GM23338 (cell line): ENCODE measurements around the gene VCL. TPM values are rescaled to one million over a fixed set of nuclear protein-coding genes. Genes with fewer than 3 reads are reported as not detected.
"Not testable (repeated sequence)": the region's sequence is repeated elsewhere in the genome, so short reads cannot be mapped to it uniquely, and the experiment has no call there.

Source experiments
- ATAC-seq: fragments of 200-7000 bp; cut with Tn5 transposase; 3 replicates; pipeline ENCODE4 v1.9.1; 2020
- DNase-seq: peaks from one replicate; pipeline ENCODE4 v3.0.0-alpha.2; 2015; ENCODE audit warnings: low spot score
- H2AFZ ChIP-seq: fragments of 200-600 bp; sonication (generic); 2 replicates; pipeline ENCODE4 v1.8.0; 2016; ENCODE audit warnings: antibody characterized with exemption, mild to moderate bottlenecking, moderate library complexity
- H3F3A ChIP-seq: fragments of 200-600 bp; sonication (generic); replicated peaks from 2 replicates; pipeline ENCODE4 v1.8.0; 2017; ENCODE audit warnings: antibody characterized with exemption, mixed run types, low read depth
- H3K27ac ChIP-seq: fragments of 200-600 bp; sonication (generic); 2 replicates; pipeline ENCODE4 v1.6.1; 2016; ENCODE audit warnings: low read depth
- H3K27me3 ChIP-seq: fragments of 200-600 bp; sonication (generic); 2 replicates; pipeline ENCODE4 v1.8.0; 2016; ENCODE audit warnings: mild to moderate bottlenecking, mixed run types, moderate library complexity; ENCODE audit not compliant: insufficient read depth
- H3K36me3 ChIP-seq: fragments of 200-600 bp; sonication (generic); 2 replicates; pipeline ENCODE4 v1.8.0; 2016; ENCODE audit warnings: mild to moderate bottlenecking; ENCODE audit not compliant: insufficient read depth
- H3K4me1 ChIP-seq: fragments of 200-600 bp; sonication (generic); 2 replicates; pipeline ENCODE4 v1.8.0; 2016; ENCODE audit warnings: mild to moderate bottlenecking, moderate library complexity; ENCODE audit not compliant: insufficient read depth
- H3K4me2 ChIP-seq: fragments of 200-600 bp; sonication (generic); 2 replicates; pipeline ENCODE4 v1.7.1; 2017; ENCODE audit warnings: mixed run types
- H3K4me3 ChIP-seq: fragments of 200-600 bp; sonication (generic); 2 replicates; pipeline ENCODE4 v1.6.1; 2016; ENCODE audit warnings: mixed run types
- H3K79me2 ChIP-seq: fragments of 200-600 bp; sonication (generic); replicated peaks from 2 replicates; pipeline ENCODE4 v1.8.0; 2017; ENCODE audit warnings: mild to moderate bottlenecking; ENCODE audit not compliant: insufficient read depth
- H3K9me2 ChIP-seq: fragments of 200-600 bp; sonication (generic); 2 replicates; pipeline ENCODE4 v1.8.0; 2017; ENCODE audit not compliant: insufficient read depth
- H4K20me1 ChIP-seq: fragments of 200-600 bp; sonication (generic); replicated peaks from 2 replicates; pipeline ENCODE4 v1.8.0; 2017; ENCODE audit warnings: mild to moderate bottlenecking; ENCODE audit not compliant: insufficient read depth
- H3K27ac Mint-ChIP-seq: 2 replicates; pipeline ENCODE4 v1.8.0; 2020; ENCODE audit warnings: inconsistent platforms, mild to moderate bottlenecking, moderate library complexity, mixed read lengths
- H3K27me3 Mint-ChIP-seq: 3 replicates; pipeline ENCODE4 v1.8.0; 2022; ENCODE audit warnings: low read depth, mild to moderate bottlenecking, moderate library complexity, mixed read lengths, inconsistent platforms; ENCODE audit not compliant: insufficient read depth, poor library complexity
- H3K36me3 Mint-ChIP-seq: 3 replicates; pipeline ENCODE4 v1.8.0; 2021; ENCODE audit warnings: low read depth, mild to moderate bottlenecking, inconsistent platforms, moderate library complexity, mixed read lengths
- H3K4me1 Mint-ChIP-seq: 3 replicates; pipeline ENCODE4 v1.8.0; 2020; ENCODE audit warnings: mild to moderate bottlenecking, inconsistent platforms, mixed read lengths
- H3K4me3 Mint-ChIP-seq: 3 replicates; pipeline ENCODE4 v1.8.0; 2021; ENCODE audit warnings: moderate library complexity, mild to moderate bottlenecking, inconsistent platforms, mixed read lengths
- H3K9me3 Mint-ChIP-seq: 3 replicates; pipeline ENCODE4 v1.8.0; 2020; ENCODE audit warnings: moderate library complexity, mild to moderate bottlenecking, inconsistent platforms, mixed read lengths
- EZH2 ChIP-seq: fragments of 200-600 bp; sonication (generic); IDR thresholded peaks from one replicate; pipeline ENCODE4 v1.8.0; 2017; ENCODE audit warnings: antibody characterized with exemption, mild to moderate bottlenecking, low read depth; ENCODE audit not compliant: unreplicated experiment
- EZH2phosphoT487 ChIP-seq: fragments of 200-600 bp; sonication (generic); IDR thresholded peaks from one replicate; pipeline ENCODE4 v1.8.1; 2018; ENCODE audit warnings: antibody characterized with exemption; ENCODE audit not compliant: unreplicated experiment
- JUNB ChIP-seq: IDR thresholded peaks from one replicate; pipeline ENCODE4 v1.6.1; 2016; ENCODE audit warnings: antibody characterized with exemption; ENCODE audit not compliant: unreplicated experiment
- POLR2AphosphoS5 ChIP-seq: IDR thresholded peaks from 2 replicates; pipeline ENCODE4 v1.6.1; 2016; ENCODE audit warnings: antibody characterized with exemption, low read depth
- ZNF114 ChIP-seq: fragments of 250-450 bp; sonication (Bioruptor Pico); IDR thresholded peaks from 2 replicates; pipeline ENCODE4 v1.5.0; 2020; ENCODE audit warnings: mild to moderate bottlenecking, moderate library complexity
- polyA plus RNA-seq: library from polyadenylated mRNA; unstranded; fragments of >200 nt; fragmentation: Nextera tagmentation; extraction: Ambion mirVana; gene quantifications from 2 replicates; pipeline ENCODE4 v1.2.1, GENCODE V29; 2016
- total RNA-seq: library from RNA; depleted of rRNA; stranded (reverse); fragments of >200 nt; shearing (Covaris generic); gene quantifications from 2 replicates; pipeline ENCODE4 v1.2.3, GENCODE V29; 2014
- TF ChIP-seq, protein P1 (sequence below), 2 experiments: fragments of 200-600 bp in 1 of 2; sonication (generic) in 1 of 2; conservative IDR thresholded peaks; 2 replicates each; pipeline versions ENCODE4 v1.5.1 to v1.6.1; 2016 to 2017; ENCODE audit warnings: antibody characterized with exemption in 2 of 2, low read depth in 2 of 2, mild to moderate bottlenecking in 2 of 2, moderate library complexity in 1 of 2
- TF ChIP-seq, protein P2 (sequence below): fragments of 250-450 bp; sonication (Bioruptor Pico); IDR thresholded peaks from 2 replicates; pipeline ENCODE4 v1.5.0; 2020; ENCODE audit warnings: mild to moderate bottlenecking, moderate library complexity
- TF ChIP-seq, protein P3 (sequence below): IDR thresholded peaks from 2 replicates; pipeline ENCODE4 v1.6.1; 2016; ENCODE audit warnings: antibody characterized with exemption

VCL gene
- total and polyA plus RNA-seq, 2 experiments from 2014 or later, result 60.7 to 254 TPM

DNA sequence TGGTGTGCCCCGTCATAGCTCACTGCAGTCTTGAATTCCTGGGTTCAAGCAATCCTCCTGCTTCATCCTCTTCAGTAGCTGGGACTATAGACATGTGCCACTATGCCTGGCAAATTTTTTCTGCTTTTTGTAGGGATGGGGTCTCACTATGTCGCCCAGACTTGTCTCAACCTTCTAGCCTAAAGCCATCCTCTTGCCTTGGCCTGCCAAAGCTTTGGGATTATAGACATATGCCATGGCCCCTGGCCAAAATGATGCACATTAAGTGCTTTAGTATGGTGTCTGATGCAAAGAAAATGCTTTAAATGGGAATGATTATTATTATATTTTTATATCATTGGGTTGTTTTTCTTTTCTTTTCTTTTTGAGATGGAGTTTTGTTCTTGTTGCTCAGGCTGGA, 33.2 kb upstream of the VCL start:
- H3K27me3 ChIP-seq, result no peaks in the 10 kb centered on the region
- Mint-ChIP-seq H3K4me1 (peaks cover 53% of the 10 kb centered on the region), H3K36me3 (no peaks in the 10 kb centered on the region)

DNA sequence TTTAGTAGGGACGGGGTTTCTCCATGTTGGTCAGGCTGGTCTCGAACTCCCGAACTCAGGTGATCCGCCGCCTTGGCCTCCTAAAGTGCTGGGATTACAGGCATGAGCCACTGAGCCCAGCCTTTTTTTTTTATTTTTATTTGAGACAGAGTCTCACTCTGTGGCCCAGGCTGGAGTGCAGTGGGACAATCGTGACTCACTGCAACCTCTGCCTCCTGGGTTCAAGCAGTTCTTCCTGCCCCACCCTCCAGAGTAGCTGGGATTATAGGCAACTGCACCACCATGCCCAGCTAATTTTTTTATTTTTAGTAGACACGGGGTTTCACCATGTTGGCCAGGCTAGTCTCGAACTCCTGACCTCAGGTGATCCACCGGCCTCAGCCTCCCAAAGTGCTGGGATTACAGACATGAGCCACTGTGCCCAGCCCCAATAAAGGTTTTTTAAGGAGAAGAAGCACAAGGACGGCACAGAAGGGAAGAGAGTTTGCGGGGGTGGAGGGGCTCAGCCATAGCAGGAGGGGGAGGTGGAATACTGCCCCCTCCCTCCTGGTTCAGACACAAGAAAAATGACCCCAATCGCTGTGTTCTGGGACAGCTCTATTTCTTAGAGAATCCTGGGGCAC, 32.5 kb upstream of the VCL start:
- Histone ChIP-seq H3K4me1 (peaks cover 30% of the 10 kb centered on the region), H3K27ac (peak overlapping the region; percentile 98), H3F3A (peaks cover 10% of the 10 kb centered on the region), H3K4me2 (peak overlapping the region; percentile 22; the same call in 1 of the 2 replicates), H3K4me3 (0 out of 2 replicates have a peak overlapping the region, but pooled peaks have one; percentile 2)
- not testable (repeated sequence) for H2AFZ ChIP-seq, ATAC-seq, H3K9me2 ChIP-seq, H4K20me1 ChIP-seq, H3K36me3 ChIP-seq, DNase-seq, H3K27me3 ChIP-seq, H3K79me2 ChIP-seq, H3K9me3 Mint-ChIP-seq, H3K36me3 Mint-ChIP-seq
- peaks cover 54% of the 10 kb centered on the region for H3K4me1 Mint-ChIP-seq
- H3K27ac Mint-ChIP-seq, result peak overlapping the region; percentile 100
- peaks cover 18% of the 10 kb centered on the region for H3K27me3 Mint-ChIP-seq
- H3K4me3 Mint-ChIP-seq, result peak overlapping the region; percentile 58

More for the DNA sequence above, 33.2 kb upstream of the VCL start:
- peaks cover 30% of the 10 kb centered on the region for H3K4me1 ChIP-seq
- no peak for DNase-seq
- TF ChIP-seq JUNB (no peak), POLR2AphosphoS5 (no peak), EZH2phosphoT487 (no peak), EZH2 (no peak), ZNF114 (CRISPR knock-in tag) (no peak)
- TF ChIP-seq, protein P1, sequence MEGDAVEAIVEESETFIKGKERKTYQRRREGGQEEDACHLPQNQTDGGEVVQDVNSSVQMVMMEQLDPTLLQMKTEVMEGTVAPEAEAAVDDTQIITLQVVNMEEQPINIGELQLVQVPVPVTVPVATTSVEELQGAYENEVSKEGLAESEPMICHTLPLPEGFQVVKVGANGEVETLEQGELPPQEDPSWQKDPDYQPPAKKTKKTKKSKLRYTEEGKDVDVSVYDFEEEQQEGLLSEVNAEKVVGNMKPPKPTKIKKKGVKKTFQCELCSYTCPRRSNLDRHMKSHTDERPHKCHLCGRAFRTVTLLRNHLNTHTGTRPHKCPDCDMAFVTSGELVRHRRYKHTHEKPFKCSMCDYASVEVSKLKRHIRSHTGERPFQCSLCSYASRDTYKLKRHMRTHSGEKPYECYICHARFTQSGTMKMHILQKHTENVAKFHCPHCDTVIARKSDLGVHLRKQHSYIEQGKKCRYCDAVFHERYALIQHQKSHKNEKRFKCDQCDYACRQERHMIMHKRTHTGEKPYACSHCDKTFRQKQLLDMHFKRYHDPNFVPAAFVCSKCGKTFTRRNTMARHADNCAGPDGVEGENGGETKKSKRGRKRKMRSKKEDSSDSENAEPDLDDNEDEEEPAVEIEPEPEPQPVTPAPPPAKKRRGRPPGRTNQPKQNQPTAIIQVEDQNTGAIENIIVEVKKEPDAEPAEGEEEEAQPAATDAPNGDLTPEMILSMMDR (conservative IDR thresholded peaks at IDR 0.05; ENCODE audit: low read depth in 2 of 2), result no peak
- TF ChIP-seq, protein P2, sequence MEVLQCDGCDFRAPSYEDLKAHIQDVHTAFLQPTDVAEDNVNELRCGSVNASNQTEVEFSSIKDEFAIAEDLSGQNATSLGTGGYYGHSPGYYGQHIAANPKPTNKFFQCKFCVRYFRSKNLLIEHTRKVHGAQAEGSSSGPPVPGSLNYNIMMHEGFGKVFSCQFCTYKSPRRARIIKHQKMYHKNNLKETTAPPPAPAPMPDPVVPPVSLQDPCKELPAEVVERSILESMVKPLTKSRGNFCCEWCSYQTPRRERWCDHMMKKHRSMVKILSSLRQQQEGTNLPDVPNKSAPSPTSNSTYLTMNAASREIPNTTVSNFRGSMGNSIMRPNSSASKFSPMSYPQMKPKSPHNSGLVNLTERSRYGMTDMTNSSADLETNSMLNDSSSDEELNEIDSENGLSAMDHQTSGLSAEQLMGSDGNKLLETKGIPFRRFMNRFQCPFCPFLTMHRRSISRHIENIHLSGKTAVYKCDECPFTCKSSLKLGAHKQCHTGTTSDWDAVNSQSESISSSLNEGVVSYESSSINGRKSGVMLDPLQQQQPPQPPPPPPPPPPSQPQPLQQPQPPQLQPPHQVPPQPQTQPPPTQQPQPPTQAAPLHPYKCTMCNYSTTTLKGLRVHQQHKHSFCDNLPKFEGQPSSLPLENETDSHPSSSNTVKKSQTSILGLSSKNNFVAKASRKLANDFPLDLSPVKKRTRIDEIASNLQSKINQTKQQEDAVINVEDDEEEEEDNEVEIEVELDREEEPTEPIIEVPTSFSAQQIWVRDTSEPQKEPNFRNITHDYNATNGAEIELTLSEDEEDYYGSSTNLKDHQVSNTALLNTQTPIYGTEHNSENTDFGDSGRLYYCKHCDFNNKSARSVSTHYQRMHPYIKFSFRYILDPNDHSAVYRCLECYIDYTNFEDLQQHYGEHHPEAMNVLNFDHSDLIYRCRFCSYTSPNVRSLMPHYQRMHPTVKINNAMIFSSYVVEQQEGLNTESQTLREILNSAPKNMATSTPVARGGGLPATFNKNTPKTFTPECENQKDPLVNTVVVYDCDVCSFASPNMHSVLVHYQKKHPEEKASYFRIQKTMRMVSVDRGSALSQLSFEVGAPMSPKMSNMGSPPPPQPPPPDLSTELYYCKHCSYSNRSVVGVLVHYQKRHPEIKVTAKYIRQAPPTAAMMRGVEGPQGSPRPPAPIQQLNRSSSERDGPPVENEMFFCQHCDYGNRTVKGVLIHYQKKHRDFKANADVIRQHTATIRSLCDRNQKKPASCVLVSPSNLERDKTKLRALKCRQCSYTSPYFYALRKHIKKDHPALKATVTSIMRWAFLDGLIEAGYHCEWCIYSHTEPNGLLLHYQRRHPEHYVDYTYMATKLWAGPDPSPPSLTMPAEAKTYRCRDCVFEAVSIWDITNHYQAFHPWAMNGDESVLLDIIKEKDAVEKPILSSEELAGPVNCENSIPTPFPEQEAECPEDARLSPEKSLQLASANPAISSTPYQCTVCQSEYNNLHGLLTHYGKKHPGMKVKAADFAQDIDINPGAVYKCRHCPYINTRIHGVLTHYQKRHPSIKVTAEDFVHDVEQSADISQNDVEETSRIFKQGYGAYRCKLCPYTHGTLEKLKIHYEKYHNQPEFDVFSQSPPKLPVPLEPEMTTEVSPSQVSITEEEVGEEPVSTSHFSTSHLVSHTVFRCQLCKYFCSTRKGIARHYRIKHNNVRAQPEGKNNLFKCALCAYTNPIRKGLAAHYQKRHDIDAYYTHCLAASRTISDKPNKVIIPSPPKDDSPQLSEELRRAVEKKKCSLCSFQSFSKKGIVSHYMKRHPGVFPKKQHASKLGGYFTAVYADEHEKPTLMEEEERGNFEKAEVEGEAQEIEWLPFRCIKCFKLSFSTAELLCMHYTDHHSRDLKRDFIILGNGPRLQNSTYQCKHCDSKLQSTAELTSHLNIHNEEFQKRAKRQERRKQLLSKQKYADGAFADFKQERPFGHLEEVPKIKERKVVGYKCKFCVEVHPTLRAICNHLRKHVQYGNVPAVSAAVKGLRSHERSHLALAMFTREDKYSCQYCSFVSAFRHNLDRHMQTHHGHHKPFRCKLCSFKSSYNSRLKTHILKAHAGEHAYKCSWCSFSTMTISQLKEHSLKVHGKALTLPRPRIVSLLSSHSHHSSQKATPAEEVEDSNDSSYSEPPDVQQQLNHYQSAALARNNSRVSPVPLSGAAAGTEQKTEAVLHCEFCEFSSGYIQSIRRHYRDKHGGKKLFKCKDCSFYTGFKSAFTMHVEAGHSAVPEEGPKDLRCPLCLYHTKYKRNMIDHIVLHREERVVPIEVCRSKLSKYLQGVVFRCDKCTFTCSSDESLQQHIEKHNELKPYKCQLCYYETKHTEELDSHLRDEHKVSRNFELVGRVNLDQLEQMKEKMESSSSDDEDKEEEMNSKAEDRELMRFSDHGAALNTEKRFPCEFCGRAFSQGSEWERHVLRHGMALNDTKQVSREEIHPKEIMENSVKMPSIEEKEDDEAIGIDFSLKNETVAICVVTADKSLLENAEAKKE (CRISPR knock-in tag), result no peak
- TF ChIP-seq, protein P3, sequence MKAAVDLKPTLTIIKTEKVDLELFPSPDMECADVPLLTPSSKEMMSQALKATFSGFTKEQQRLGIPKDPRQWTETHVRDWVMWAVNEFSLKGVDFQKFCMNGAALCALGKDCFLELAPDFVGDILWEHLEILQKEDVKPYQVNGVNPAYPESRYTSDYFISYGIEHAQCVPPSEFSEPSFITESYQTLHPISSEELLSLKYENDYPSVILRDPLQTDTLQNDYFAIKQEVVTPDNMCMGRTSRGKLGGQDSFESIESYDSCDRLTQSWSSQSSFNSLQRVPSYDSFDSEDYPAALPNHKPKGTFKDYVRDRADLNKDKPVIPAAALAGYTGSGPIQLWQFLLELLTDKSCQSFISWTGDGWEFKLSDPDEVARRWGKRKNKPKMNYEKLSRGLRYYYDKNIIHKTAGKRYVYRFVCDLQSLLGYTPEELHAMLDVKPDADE, result no peak
- H3K9me2 ChIP-seq, result no peaks in the 10 kb centered on the region
- no peaks in the 10 kb centered on the region; the same call in 2 of the 3 replicates for H3K9me3 Mint-ChIP-seq
- peak overlapping the region; percentile 100 for H3K27ac Mint-ChIP-seq
- no peaks in the 10 kb centered on the region for H3K36me3 ChIP-seq
- no peak overlapping the region for H3K4me3 ChIP-seq
- H3K79me2 ChIP-seq, result no peaks in the 10 kb centered on the region
- peak overlapping the region; percentile 98 for H3K27ac ChIP-seq
- H3K27me3 Mint-ChIP-seq, result peaks cover 18% of the 10 kb centered on the region
- H3K4me3 Mint-ChIP-seq, result no peak overlapping the region
- no peak for ATAC-seq
- no peaks in the 10 kb centered on the region for H4K20me1 ChIP-seq
- H2AFZ ChIP-seq, result no peak overlapping the region
- peaks cover 10% of the 10 kb centered on the region for H3F3A ChIP-seq
- H3K4me2 ChIP-seq, result no peak overlapping the region
